ENCODE results near the gene SUPT4H1.
"Not testable (repeated sequence)": the region's sequence is repeated elsewhere in the genome, so short reads cannot be mapped to it uniquely, and the experiment has no call there.

- TF ChIP-seq POLR2A, CTCF, EP300 (IDR thresholded peaks at IDR 0.05): not testable (repeated sequence)
Measured at GRCh38 chr17:58397421-58397820, 45.4 kb upstream of the SUPT4H1 start.
